SK-N-SH (cell line): ENCODE measurements around the gene SCTR. TPM values are rescaled to one million over a fixed set of nuclear protein-coding genes. Genes with fewer than 3 reads are reported as not detected.

Source experiments
- CTCF ChIA-PET: fragments of 300-600, 350-600 bp; formaldehyde crosslinking; extraction: SDS; loops from one replicate; lab custom pipeline; 2021; lab: Yijun Ruan, JAX
- POLR2A ChIA-PET: fragments of 350-600 bp; sonication (Branson Sonifier 250); formaldehyde crosslinking; extraction: SDS; loops from one replicate; lab custom pipeline; 2020; ENCODE audit warnings: antibody characterized with exemption, inconsistent platforms; lab: Yijun Ruan, JAX
- DNase-seq: peaks from one replicate; pipeline ENCODE4 v3.0.0; 2012
- H2AFZ ChIP-seq: fragments of 200-600 bp; sonication (generic); 2 replicates; pipeline ENCODE4 v1.8.1; 2016; ENCODE audit warnings: antibody characterized with exemption, mild to moderate bottlenecking, low read depth
- H3F3A ChIP-seq: fragments of 200-600 bp; sonication (generic); replicated peaks from 2 replicates; pipeline ENCODE3; 2016; ENCODE audit warnings: antibody characterized with exemption, mild to moderate bottlenecking; ENCODE audit not compliant: insufficient read depth
- H3K27ac ChIP-seq, 2 experiments: fragments of 200-500 bp in 1 of 2; fragments of 200-600 bp in 1 of 2; sonication (Bioruptor generic) in 1 of 2; sonication (generic), shearing (Covaris generic) in 1 of 2; 2 replicates each; pipeline versions ENCODE4 v1.5.1 to v1.6.1; 2014 to 2016; ENCODE audit warnings: low read depth in 2 of 2, inconsistent platforms in 1 of 2, low read length in 1 of 2, mild to moderate bottlenecking in 1 of 2, mixed read lengths in 1 of 2
- H3K27me3 ChIP-seq: fragments of 200-600 bp; sonication (generic), shearing (Covaris generic); 2 replicates; pipeline ENCODE4 v1.6.1; 2016; ENCODE audit warnings: mixed run types; ENCODE audit not compliant: insufficient read depth
- H3K36me3 ChIP-seq, 2 experiments: fragments of 200-500 bp in 1 of 2; fragments of 200-600 bp in 1 of 2; sonication (Bioruptor generic) in 1 of 2; sonication (generic) in 1 of 2; replicated peaks in 1 of 2; 2 replicates each; pipeline versions ENCODE3 to v1.5.1; 2014 to 2016; ENCODE audit warnings: low read length in 1 of 2, mild to moderate bottlenecking in 1 of 2; ENCODE audit not compliant: insufficient read depth in 2 of 2, control insufficient read depth in 1 of 2
- H3K4me1 ChIP-seq, 2 experiments: fragments of 200-500 bp in 1 of 2; fragments of 200-600 bp in 1 of 2; sonication (Bioruptor generic) in 1 of 2; sonication (generic), shearing (Covaris generic) in 1 of 2; 2 replicates each; pipeline versions ENCODE4 v1.5.1 to v1.6.1; 2014 to 2016; ENCODE audit warnings: low read depth in 1 of 2, low read length in 1 of 2, mixed run types in 1 of 2; ENCODE audit not compliant: insufficient read depth in 2 of 2, control insufficient read depth in 1 of 2
- H3K4me2 ChIP-seq: fragments of 200-600 bp; sonication (generic), shearing (Covaris generic); 2 replicates; pipeline ENCODE4 v1.6.1; 2017; ENCODE audit warnings: mixed run types
- H3K4me3 ChIP-seq, 2 experiments: fragments of 200-500 bp in 1 of 2; fragments of 200-600 bp in 1 of 2; sonication (Bioruptor generic) in 1 of 2; sonication (generic), shearing (Covaris generic) in 1 of 2; 2 replicates each; pipeline versions ENCODE4 v1.5.1 to v1.8.1; 2014 to 2016; ENCODE audit warnings: low read depth in 2 of 2, inconsistent platforms in 1 of 2, low read length in 1 of 2, mild to moderate bottlenecking in 1 of 2, mixed read lengths in 1 of 2, moderate library complexity in 1 of 2
- H3K79me2 ChIP-seq: fragments of 200-600 bp; sonication (generic); 2 replicates; pipeline ENCODE4 v1.8.1; 2017; ENCODE audit warnings: mild to moderate bottlenecking; ENCODE audit not compliant: insufficient read depth
- H3K9ac ChIP-seq: fragments of 200-600 bp; sonication (generic); 2 replicates; pipeline ENCODE4 v1.6.1; 2017; ENCODE audit warnings: mixed run types
- H3K9me2 ChIP-seq: fragments of 200-600 bp; sonication (generic); 2 replicates; pipeline ENCODE4 v1.6.1; 2017; ENCODE audit warnings: mixed run types
- H3K9me3 ChIP-seq: fragments of 200-600 bp; sonication (generic); 2 replicates; pipeline ENCODE4 v1.6.1; 2017; ENCODE audit warnings: mixed run types, mild to moderate bottlenecking, moderate library complexity
- H4K20me1 ChIP-seq: fragments of 200-600 bp; sonication (generic); 2 replicates; pipeline ENCODE4 v1.6.1; 2017; ENCODE audit warnings: mild to moderate bottlenecking, mixed run types; ENCODE audit not compliant: insufficient read depth
- ELF1 ChIP-seq: IDR thresholded peaks from 2 replicates; pipeline ENCODE4 v1.4.0; 2012
- FOSL2 ChIP-seq: IDR thresholded peaks from 2 replicates; pipeline ENCODE4 v1.4.0; 2012; ENCODE audit warnings: low read depth, mild to moderate bottlenecking, moderate library complexity, borderline replicate concordance
- GABPA ChIP-seq: IDR thresholded peaks from 2 replicates; pipeline ENCODE4 v1.4.0; 2012; ENCODE audit warnings: low read depth, mild to moderate bottlenecking
- IRF3 ChIP-seq: fragments of 150-350 bp; IDR thresholded peaks from 2 replicates; pipeline ENCODE4 v1.6.1; 2016; ENCODE audit warnings: mild to moderate bottlenecking, low read depth, low read length
- PBX3 ChIP-seq: IDR thresholded peaks from 2 replicates; pipeline ENCODE4; 2012
- RCOR1 ChIP-seq: fragments of 150-350 bp; IDR thresholded peaks from 2 replicates; pipeline ENCODE4 v1.6.1; 2017; ENCODE audit warnings: antibody characterized with exemption, low read length
- RFX5 ChIP-seq: IDR thresholded peaks from 2 replicates; pipeline ENCODE4 v1.6.1; 2012; ENCODE audit warnings: mild to moderate bottlenecking, improper control_type of control experiment, low read length
- SMC3 ChIP-seq: IDR thresholded peaks from 2 replicates; pipeline ENCODE4 v1.6.1; 2012; ENCODE audit warnings: low read depth, low read length, improper control_type of control experiment
- TCF12 ChIP-seq: IDR thresholded peaks from 2 replicates; pipeline ENCODE4 v1.4.0; 2012
- USF1 ChIP-seq: IDR thresholded peaks from 2 replicates; pipeline ENCODE4 v1.4.0; 2012; ENCODE audit warnings: low read depth, borderline replicate concordance
- WGBS: methylation state at CpG from one replicate; pipeline ENCODE4 v1.1.6; 2017; ENCODE audit warnings: low lambda C conversion rate; 5-methylcytosine and 5-hydroxymethylcytosine counted together
- polyA plus RNA-seq, 3 experiments: library from polyadenylated mRNA; depleted of rRNA; stranded (reverse); fragments of >200 nt; gene quantifications; 2 replicates each; pipeline ENCODE4 v1.2.3, GENCODE V29; 2012

Gene SCTR
- polyA plus RNA-seq, 1 of the 3 experiments (the other 2 are of a cell fraction): not detected

GRCh38 chr2:119465687-119466086, 58.6 kb downstream of the SCTR start:
- Histone ChIP-seq H3K9me2 (no peaks in the 10 kb centered on the region), H3F3A (no peaks in the 10 kb centered on the region), H3K9ac (no peak overlapping the region), H3K4me2 (no peak overlapping the region), H4K20me1 (no peaks in the 10 kb centered on the region), H3K27ac (no peak overlapping the region), H3K27me3 (no peaks in the 10 kb centered on the region), H3K79me2 (no peaks in the 10 kb centered on the region), H3K36me3 (no peaks in the 10 kb centered on the region), H3K4me1 (no peaks in the 10 kb centered on the region), H2AFZ (no peak overlapping the region), H3K4me3 (no peak overlapping the region), H3K9me3 (no peaks in the 10 kb centered on the region)
- no peak for TF ChIP-seq RFX5
- TF ChIP-seq ELF1: no peak
- no peak for TF ChIP-seq SMC3
- POLR2A ChIA-PET: no interaction called here
- CTCF ChIA-PET: interaction anchor here (1.5 to 5.6 kb wide), 2 partner anchors 10 to 59 kb away, joined by 4 to 56 read pairs; no protein-coding TSS in a partner anchor
- DNase-seq: no peak
- WGBS: 79% methylated on average over 11 of the region's 11 CpGs

- Histone ChIP-seq H3K9ac (no peak overlapping the region), H3K27ac (no peak overlapping the region), H3K4me2 (no peak overlapping the region), H3K4me3 (no peak overlapping the region), H3K9me3 (no peaks in the 10 kb centered on the region), H3K36me3 (no peaks in the 10 kb centered on the region), H3F3A (no peaks in the 10 kb centered on the region), H2AFZ (no peak overlapping the region), H3K4me1 (no peaks in the 10 kb centered on the region), H3K27me3 (no peaks in the 10 kb centered on the region), H3K79me2 (no peaks in the 10 kb centered on the region), H3K9me2 (no peaks in the 10 kb centered on the region), H4K20me1 (no peaks in the 10 kb centered on the region)
- CTCF ChIA-PET: interaction anchor here (1.5 to 5.6 kb wide), 2 partner anchors 11 to 58 kb away, joined by 4 to 56 read pairs; no protein-coding TSS in a partner anchor
- WGBS: 67% methylated on average over 4 of the region's 4 CpGs
- POLR2A ChIA-PET: no interaction called here
- TF ChIP-seq FOSL2 (no peak), TCF12 (no peak), GABPA (no peak), IRF3 (no peak), RCOR1 (no peak), USF1 (peak; percentile 26; the same call in 1 of the 2 replicates), PBX3 (no peak)
- TF ChIP-seq, all 33 proteins: peak for 1
- DNase-seq: no peak
These were observed 59.3 kb downstream of the SCTR start for GRCh38 chr2:119464981-119465380.
